ENCODE measurements around the gene PRUNE2. TPM values are rescaled to one million over a fixed set of nuclear protein-coding genes. Genes with fewer than 3 reads are reported as not detected.

The PRUNE2 gene
- total RNA-seq, 3 donors from 2014 or later = 4.6 to 14.7 (median 12.0) TPM

DNA sequence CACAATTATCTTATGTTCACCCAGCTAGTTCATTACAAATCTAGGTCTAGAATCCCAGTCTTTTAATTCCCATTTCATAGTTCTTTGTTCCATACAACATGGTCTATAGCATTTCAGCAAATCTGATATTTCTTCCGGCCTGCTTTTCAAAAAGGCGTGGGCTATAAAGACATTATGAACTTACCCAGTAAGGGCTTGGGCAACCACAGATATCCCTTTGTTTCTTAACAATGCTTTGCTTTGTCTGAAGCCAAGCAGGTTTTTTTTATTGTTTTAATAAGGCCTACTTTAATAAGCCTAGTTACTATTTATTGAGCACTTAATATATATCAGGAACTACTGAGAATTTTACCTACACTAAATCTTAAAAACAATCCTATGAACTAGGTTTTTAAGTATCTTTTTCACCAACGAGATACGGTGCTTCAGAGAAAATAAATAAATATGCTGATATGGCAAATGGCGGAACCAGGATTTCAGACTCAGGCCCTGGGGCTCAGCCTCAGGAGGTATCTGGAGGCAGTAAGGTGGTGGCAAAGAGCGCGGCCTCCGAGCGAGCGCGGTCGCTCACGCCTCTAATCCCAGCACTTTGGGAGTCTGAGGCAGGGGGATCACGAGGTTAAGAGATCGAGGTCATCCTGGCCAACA, 112.0 kb downstream of the PRUNE2 start:
- H3K36me3 ChIP-seq = no peaks in the 10 kb centered on the region
- H3K9me3 ChIP-seq = no peaks in the 10 kb centered on the region
- H3K4me1 ChIP-seq = no peaks in the 10 kb centered on the region
- DNase-seq (ENCODE audit: low spot score in 2 of 2) = no peak
- no peaks in the 10 kb centered on the region for H3K27me3 ChIP-seq
- H3K27ac ChIP-seq = no peak overlapping the region
- H3K4me3 ChIP-seq = no peak overlapping the region
- intact Hi-C loops (cut with DNase I; ENCODE audit: low total_unique reads) = no loop called here
- TF ChIP-seq, protein P1, sequence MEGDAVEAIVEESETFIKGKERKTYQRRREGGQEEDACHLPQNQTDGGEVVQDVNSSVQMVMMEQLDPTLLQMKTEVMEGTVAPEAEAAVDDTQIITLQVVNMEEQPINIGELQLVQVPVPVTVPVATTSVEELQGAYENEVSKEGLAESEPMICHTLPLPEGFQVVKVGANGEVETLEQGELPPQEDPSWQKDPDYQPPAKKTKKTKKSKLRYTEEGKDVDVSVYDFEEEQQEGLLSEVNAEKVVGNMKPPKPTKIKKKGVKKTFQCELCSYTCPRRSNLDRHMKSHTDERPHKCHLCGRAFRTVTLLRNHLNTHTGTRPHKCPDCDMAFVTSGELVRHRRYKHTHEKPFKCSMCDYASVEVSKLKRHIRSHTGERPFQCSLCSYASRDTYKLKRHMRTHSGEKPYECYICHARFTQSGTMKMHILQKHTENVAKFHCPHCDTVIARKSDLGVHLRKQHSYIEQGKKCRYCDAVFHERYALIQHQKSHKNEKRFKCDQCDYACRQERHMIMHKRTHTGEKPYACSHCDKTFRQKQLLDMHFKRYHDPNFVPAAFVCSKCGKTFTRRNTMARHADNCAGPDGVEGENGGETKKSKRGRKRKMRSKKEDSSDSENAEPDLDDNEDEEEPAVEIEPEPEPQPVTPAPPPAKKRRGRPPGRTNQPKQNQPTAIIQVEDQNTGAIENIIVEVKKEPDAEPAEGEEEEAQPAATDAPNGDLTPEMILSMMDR (IDR thresholded peaks at IDR 0.05) = no peak
- TF ChIP-seq POLR2AphosphoS5 (IDR thresholded peaks at IDR 0.05) = no peak
- no peak for TF ChIP-seq POLR2A (IDR thresholded peaks at IDR 0.05)

DNA sequence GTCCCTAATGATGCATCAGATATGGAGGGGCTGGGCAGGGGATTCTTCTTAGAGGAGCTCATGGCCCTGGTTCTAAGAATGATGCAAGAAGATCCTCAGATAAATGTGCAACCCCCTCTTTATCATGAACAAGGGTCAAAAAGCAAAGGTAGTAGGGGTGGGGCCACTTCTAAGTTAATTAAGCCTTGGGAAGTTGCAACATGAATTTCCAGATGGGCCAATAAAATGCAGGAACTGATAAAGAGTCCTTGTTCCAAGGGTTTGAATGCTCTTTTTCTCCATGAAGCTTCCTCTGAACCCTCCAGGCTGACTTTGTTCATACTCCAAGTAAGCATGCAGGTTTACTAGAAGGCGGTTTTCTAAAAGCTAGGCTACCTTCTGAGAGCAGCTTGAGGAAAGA, 116.1 kb downstream of the PRUNE2 start:
- Histone ChIP-seq H3K27me3 (no peaks in the 10 kb centered on the region), H3K9me3 (no peaks in the 10 kb centered on the region), H3K36me3 (no peaks in the 10 kb centered on the region), H3K4me3 (no peak overlapping the region), H3K4me1 (no peaks in the 10 kb centered on the region), H3K27ac (no peak overlapping the region)
- intact Hi-C loops (cut with DNase I; ENCODE audit: low total_unique reads) = no loop called here
- no peak for TF ChIP-seq POLR2A (IDR thresholded peaks at IDR 0.05)
- no peak for TF ChIP-seq POLR2AphosphoS5 (IDR thresholded peaks at IDR 0.05)
- TF ChIP-seq, protein P1 (IDR thresholded peaks at IDR 0.05) = no peak
- no peak for DNase-seq (ENCODE audit: low spot score in 2 of 2)

DNA sequence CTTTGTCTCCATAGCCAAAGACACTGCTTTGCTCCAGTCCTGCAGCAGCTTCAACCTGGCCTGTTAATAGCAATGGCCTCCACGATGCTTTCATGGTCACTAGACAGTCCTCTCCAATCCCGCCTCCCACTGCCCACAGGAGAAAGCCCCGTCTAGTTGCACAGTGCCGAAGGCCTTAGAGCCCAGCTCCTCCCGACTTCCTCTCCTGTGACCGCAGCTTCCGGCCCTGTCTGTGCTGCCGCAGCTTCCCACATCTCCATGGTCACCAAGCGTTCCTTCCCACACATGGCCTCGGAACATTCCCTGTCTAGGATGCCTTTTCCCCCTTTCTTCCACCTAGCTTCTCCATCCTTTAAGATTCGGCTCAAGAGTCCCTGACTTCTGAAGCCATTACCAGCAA, 118.2 kb downstream of the PRUNE2 start:
- intact Hi-C loops (cut with DNase I; ENCODE audit: low total_unique reads) = no loop called here
- TF ChIP-seq, protein P1 (IDR thresholded peaks at IDR 0.05) = no peak
- TF ChIP-seq POLR2A (IDR thresholded peaks at IDR 0.05) = no peak
- no peak for TF ChIP-seq POLR2AphosphoS5 (IDR thresholded peaks at IDR 0.05)
- H3K4me1 ChIP-seq = no peaks in the 10 kb centered on the region

DNA sequence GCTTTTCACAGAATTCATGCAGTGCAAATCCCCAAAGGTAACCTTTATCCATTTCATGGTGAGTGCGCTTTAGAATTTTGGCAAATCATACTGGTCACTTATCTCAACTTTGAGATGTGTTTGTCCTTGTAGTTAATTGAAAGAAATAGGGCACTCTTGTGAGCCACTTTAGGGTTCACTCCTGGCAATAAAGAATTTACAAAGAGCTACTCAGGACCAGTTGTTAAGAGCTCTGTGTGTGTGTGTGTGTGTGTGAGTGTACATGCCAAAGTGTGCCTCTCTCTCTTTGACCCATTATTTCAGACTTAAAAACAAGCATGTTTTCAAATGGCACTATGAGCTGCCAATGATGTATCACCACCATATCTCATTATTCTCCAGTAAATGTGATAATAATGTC, 120.4 kb downstream of the PRUNE2 start:
- Histone ChIP-seq H3K9me3 (no peaks in the 10 kb centered on the region), H3K4me3 (no peak overlapping the region), H3K27ac (no peak overlapping the region), H3K36me3 (no peaks in the 10 kb centered on the region), H3K27me3 (no peaks in the 10 kb centered on the region), H3K4me1 (no peaks in the 10 kb centered on the region)
- intact Hi-C loops (cut with DNase I; ENCODE audit: low total_unique reads) = no loop called here
- TF ChIP-seq, protein P1 (IDR thresholded peaks at IDR 0.05) = no peak
- TF ChIP-seq POLR2AphosphoS5 (IDR thresholded peaks at IDR 0.05) (no peak), POLR2A (IDR thresholded peaks at IDR 0.05) (no peak)
- no peak for DNase-seq (ENCODE audit: low spot score in 2 of 2)

More for the DNA sequence above, 118.2 kb downstream of the PRUNE2 start:
- no peak overlapping the region for H3K4me3 ChIP-seq
- H3K27ac ChIP-seq = no peak overlapping the region
- no peaks in the 10 kb centered on the region for H3K9me3 ChIP-seq
- no peak for DNase-seq (ENCODE audit: low spot score in 2 of 2)
- H3K27me3 ChIP-seq = no peaks in the 10 kb centered on the region
- H3K36me3 ChIP-seq = no peaks in the 10 kb centered on the region

DNA sequence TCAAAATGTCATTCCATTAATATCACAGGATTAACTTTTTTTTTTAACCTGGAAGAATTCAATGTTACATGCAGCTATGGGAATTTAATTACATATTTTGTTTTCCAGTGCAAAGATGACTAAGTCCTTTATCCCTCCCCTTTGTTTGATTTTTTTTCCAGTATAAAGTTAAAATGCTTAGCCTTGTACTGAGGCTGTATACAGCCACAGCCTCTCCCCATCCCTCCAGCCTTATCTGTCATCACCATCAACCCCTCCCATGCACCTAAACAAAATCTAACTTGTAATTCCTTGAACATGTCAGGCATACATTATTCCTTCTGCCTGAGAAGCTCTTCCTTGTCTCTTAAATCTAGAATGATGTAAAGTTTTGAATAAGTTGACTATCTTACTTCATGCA, 121.0 kb downstream of the PRUNE2 start:
- Histone ChIP-seq H3K27ac (no peak overlapping the region), H3K9me3 (no peaks in the 10 kb centered on the region), H3K4me3 (no peak overlapping the region), H3K27me3 (no peaks in the 10 kb centered on the region), H3K36me3 (no peaks in the 10 kb centered on the region), H3K4me1 (no peaks in the 10 kb centered on the region)
- intact Hi-C loops (cut with DNase I; ENCODE audit: low total_unique reads) = no loop called here
- no peak for DNase-seq (ENCODE audit: low spot score in 2 of 2)
- TF ChIP-seq, protein P1 (IDR thresholded peaks at IDR 0.05) = no peak
- TF ChIP-seq POLR2AphosphoS5 (IDR thresholded peaks at IDR 0.05) (no peak), POLR2A (IDR thresholded peaks at IDR 0.05) (no peak)

Measured in breast epithelium (tissue), 4 donors.